Measurements from ENCODE around the gene CBY1. TPM values are rescaled to one million over a fixed set of nuclear protein-coding genes. Genes with fewer than 3 reads are reported as not detected.

The CBY1 gene
- total RNA-seq, 2 experiments from 2014 or later = 4.6 to 7.6 TPM

- Histone ChIP-seq H3K36me3 (ENCODE audit: insufficient read depth, low read length) (peaks cover 23% of the 10 kb centered on the region), H3K27me3 (ENCODE audit: control insufficient read depth in 1 of 2, insufficient read depth in 2 of 2, low read length in 2 of 2) (no peaks in the 10 kb centered on the region), H3K4me3 (ENCODE audit: low read length) (no peak overlapping the region), H3K4me1 (ENCODE audit: insufficient read depth, low read length) (peaks cover 35% of the 10 kb centered on the region), H3K9me3 (ENCODE audit: control insufficient read depth in 1 of 2, insufficient read depth in 1 of 2, low read length in 2 of 2) (no peaks in the 10 kb centered on the region), H3K27ac (ENCODE audit: low read depth in 1 of 2, low read length in 2 of 2) (no peak overlapping the region)
- no peak overlapping the region for H3K27ac Mint-ChIP-seq
- no peak for ATAC-seq (ENCODE audit: poor library complexity)
- peaks cover 58% of the 10 kb centered on the region for H3K4me1 Mint-ChIP-seq (ENCODE audit: low read depth)
- DNase-seq = no peak
- H3K27me3 Mint-ChIP-seq = no peaks in the 10 kb centered on the region
- no peaks in the 10 kb centered on the region for H3K9me3 Mint-ChIP-seq
- POLR2A ChIA-PET = interaction anchor here (0.6 kb wide), 1 partner anchor 1326 kb away, joined by 4 read pairs; no protein-coding TSS in a partner anchor
- H3K36me3 Mint-ChIP-seq (ENCODE audit: low read depth) = peaks cover 76% of the 10 kb centered on the region
- CTCF ChIA-PET = interaction anchor here (1.7 kb wide), 1 partner anchor 12 kb away, joined by 9 read pairs; the partner anchor contains the start of gene TOMM22
- no peak overlapping the region for H3K4me3 Mint-ChIP-seq
- intact Hi-C loops (cut with DNase I, micrococcal nuclease) = loop anchor here in 1 of 2 experiments (10.0 kb wide), 1 partner anchor 289 kb away; no protein-coding TSS in a partner anchor
- TF ChIP-seq, protein P1, sequence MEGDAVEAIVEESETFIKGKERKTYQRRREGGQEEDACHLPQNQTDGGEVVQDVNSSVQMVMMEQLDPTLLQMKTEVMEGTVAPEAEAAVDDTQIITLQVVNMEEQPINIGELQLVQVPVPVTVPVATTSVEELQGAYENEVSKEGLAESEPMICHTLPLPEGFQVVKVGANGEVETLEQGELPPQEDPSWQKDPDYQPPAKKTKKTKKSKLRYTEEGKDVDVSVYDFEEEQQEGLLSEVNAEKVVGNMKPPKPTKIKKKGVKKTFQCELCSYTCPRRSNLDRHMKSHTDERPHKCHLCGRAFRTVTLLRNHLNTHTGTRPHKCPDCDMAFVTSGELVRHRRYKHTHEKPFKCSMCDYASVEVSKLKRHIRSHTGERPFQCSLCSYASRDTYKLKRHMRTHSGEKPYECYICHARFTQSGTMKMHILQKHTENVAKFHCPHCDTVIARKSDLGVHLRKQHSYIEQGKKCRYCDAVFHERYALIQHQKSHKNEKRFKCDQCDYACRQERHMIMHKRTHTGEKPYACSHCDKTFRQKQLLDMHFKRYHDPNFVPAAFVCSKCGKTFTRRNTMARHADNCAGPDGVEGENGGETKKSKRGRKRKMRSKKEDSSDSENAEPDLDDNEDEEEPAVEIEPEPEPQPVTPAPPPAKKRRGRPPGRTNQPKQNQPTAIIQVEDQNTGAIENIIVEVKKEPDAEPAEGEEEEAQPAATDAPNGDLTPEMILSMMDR (IDR thresholded peaks at IDR 0.05) = no peak
Observed at GRCh38 chr22:38694049-38694448, 37.6 kb downstream of the CBY1 start.

- TF ChIP-seq, protein P1 (IDR thresholded peaks at IDR 0.05) = no peak
- ATAC-seq (ENCODE audit: poor library complexity) (no peak), DNase-seq (no peak)
- H3K4me3 ChIP-seq (ENCODE audit: low read length) = no peak overlapping the region
- peak overlapping the region; percentile 37 for H3K27ac Mint-ChIP-seq
- H3K27ac ChIP-seq (ENCODE audit: low read depth in 1 of 2, low read length in 2 of 2) = peak overlapping the region in 1 of 2 donors; percentile 0
- H3K36me3 Mint-ChIP-seq (ENCODE audit: low read depth) = peaks cover 74% of the 10 kb centered on the region
- CTCF ChIA-PET = interaction anchor here (6.3 kb wide), 1 partner anchor 12 kb away, joined by 58 read pairs; the partner anchor contains the start of gene TOMM22
- no peak overlapping the region for H3K4me3 Mint-ChIP-seq
- H3K9me3 ChIP-seq (ENCODE audit: control insufficient read depth in 1 of 2, insufficient read depth in 1 of 2, low read length in 2 of 2) = no peaks in the 10 kb centered on the region
- H3K4me1 Mint-ChIP-seq (ENCODE audit: low read depth) = peaks cover 67% of the 10 kb centered on the region
- H3K36me3 ChIP-seq (ENCODE audit: insufficient read depth, low read length) = peaks cover 19% of the 10 kb centered on the region
- POLR2A ChIA-PET = interaction anchor here (1.1 to 3.9 kb wide), 2 partner anchors 12 to 13 kb away, joined by 3 to 23 read pairs; partner anchors contain the start of gene GTPBP1
- no peaks in the 10 kb centered on the region for H3K27me3 Mint-ChIP-seq
- no peaks in the 10 kb centered on the region for H3K9me3 Mint-ChIP-seq
- peaks cover 44% of the 10 kb centered on the region for H3K4me1 ChIP-seq (ENCODE audit: insufficient read depth, low read length)
- intact Hi-C loops (cut with DNase I, micrococcal nuclease) = loop anchor here in 1 of 2 experiments (10.0 kb wide), 1 partner anchor 290 kb away; no protein-coding TSS in a partner anchor
- H3K27me3 ChIP-seq (ENCODE audit: control insufficient read depth in 1 of 2, insufficient read depth in 2 of 2, low read length in 2 of 2) = no peaks in the 10 kb centered on the region
Observed at GRCh38 chr22:38694940-38695339, 38.5 kb downstream of the CBY1 start.

DNA sequence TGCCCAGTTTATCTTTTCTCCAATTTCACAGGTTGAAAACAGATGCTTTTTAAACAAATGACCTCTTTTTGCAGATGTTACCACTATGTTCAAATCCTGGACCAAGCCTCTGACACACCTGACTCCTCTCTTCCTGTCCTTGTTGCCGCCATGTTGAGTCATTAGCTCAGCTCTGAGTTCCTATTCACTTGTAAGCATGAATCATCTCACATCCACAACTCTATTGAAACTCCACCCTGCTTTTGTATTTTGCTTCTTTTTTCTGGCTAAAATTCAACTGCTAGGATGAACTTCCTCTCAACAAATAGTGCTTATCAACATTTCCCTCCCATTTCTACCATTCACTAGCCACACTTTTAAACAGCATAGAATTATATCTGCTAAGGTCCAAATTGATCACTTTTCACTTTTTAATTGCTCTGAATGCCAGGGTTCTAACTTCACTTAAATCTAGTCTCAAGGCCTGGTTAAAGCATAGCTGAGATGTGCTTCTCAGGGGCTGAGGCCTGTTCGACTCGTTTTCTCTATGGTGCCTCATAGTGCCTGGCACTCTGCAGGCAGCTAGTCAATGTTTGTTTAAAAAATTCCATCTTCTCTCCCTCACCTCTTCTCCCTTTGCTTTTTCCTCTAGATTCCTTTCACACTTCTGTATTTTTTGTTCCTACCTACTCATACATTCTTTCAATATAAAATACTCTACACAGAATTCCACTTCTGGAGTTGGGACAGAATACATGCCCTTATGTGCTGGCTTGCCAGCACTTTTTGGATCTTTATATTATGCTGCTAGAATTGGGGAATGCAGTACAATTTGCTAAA lies 40.4 kb downstream of the CBY1 start:
- Mint-ChIP-seq H3K4me1 (ENCODE audit: low read depth) (peaks cover 72% of the 10 kb centered on the region), H3K36me3 (ENCODE audit: low read depth) (peaks cover 78% of the 10 kb centered on the region), H3K27me3 (peaks cover 5% of the 10 kb centered on the region), H3K27ac (peak overlapping the region; percentile 100), H3K9me3 (no peaks in the 10 kb centered on the region), H3K4me3 (peak overlapping the region; percentile 95)
- TF ChIP-seq, protein P1 (IDR thresholded peaks at IDR 0.05) = no peak
- H3K9me3 ChIP-seq (ENCODE audit: control insufficient read depth in 1 of 2, insufficient read depth in 1 of 2, low read length in 2 of 2) = no peaks in the 10 kb centered on the region
- no peaks in the 10 kb centered on the region for H3K27me3 ChIP-seq (ENCODE audit: control insufficient read depth in 1 of 2, insufficient read depth in 2 of 2, low read length in 2 of 2)
- CTCF ChIA-PET = interaction anchor here (1.0 to 6.3 kb wide), 4 partner anchors 9 to 72 kb away, joined by 3 to 58 read pairs (median 4); partner anchors contain the start of genes GTPBP1 and TOMM22
- POLR2A ChIA-PET = interaction anchor here (3.9 to 4.9 kb wide), 2 partner anchors 10 to 14 kb away, joined by 23 to 66 read pairs; partner anchors contain the start of genes GTPBP1 and TOMM22
- peaks cover 12% of the 10 kb centered on the region for H3K36me3 ChIP-seq (ENCODE audit: insufficient read depth, low read length)
- H3K27ac ChIP-seq (ENCODE audit: low read depth in 1 of 2, low read length in 2 of 2) = peak overlapping the region in 1 of 2 donors; percentile 18
- DNase-seq (peak in 10 of 14 experiments; percentile 12 to 68 (median 37)), ATAC-seq (ENCODE audit: poor library complexity) (no peak)
- no peak overlapping the region for H3K4me3 ChIP-seq (ENCODE audit: low read length)
- intact Hi-C loops (cut with DNase I, micrococcal nuclease) = loop anchor here in 1 of 2 experiments (10.0 kb wide), 1 partner anchor 292 kb away; no protein-coding TSS in a partner anchor
- peaks cover 55% of the 10 kb centered on the region for H3K4me1 ChIP-seq (ENCODE audit: insufficient read depth, low read length)

All from CD4-positive, alpha-beta T cell (primary cell).